ENCODE measurements around the gene ZFAND2A.
A peak's percentile ranks its signal among the peaks of the same experiment; 100 is the strongest.

Gene ZFAND2A

DNA sequence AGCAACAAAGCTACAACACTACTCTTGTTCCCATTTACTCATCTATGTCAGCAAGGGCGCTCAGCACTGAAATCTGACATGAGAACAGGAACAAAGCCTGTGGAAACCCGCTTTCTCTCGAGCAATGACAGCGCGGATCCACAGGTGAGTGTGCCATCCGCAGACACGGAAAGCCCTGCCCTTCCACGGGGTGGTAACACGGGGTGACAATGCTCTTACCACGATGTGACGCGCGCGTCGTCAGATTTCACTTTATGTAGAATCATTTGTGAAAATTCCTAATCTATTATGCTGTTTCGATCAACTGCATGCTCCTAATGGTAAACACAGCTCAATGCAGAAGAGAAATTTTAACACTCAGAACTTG lies 34.4 kb downstream of the ZFAND2A start:
- no peak overlapping the region for H3K4me2 ChIP-seq (ENCODE audit: low read length)
- H3K9me3 ChIP-seq (ENCODE audit: control insufficient read depth, low read length) = no peaks in the 10 kb centered on the region
- no peak overlapping the region for H3K9ac ChIP-seq
- TF ChIP-seq, protein P1, sequence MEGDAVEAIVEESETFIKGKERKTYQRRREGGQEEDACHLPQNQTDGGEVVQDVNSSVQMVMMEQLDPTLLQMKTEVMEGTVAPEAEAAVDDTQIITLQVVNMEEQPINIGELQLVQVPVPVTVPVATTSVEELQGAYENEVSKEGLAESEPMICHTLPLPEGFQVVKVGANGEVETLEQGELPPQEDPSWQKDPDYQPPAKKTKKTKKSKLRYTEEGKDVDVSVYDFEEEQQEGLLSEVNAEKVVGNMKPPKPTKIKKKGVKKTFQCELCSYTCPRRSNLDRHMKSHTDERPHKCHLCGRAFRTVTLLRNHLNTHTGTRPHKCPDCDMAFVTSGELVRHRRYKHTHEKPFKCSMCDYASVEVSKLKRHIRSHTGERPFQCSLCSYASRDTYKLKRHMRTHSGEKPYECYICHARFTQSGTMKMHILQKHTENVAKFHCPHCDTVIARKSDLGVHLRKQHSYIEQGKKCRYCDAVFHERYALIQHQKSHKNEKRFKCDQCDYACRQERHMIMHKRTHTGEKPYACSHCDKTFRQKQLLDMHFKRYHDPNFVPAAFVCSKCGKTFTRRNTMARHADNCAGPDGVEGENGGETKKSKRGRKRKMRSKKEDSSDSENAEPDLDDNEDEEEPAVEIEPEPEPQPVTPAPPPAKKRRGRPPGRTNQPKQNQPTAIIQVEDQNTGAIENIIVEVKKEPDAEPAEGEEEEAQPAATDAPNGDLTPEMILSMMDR (IDR thresholded peaks at IDR 0.05) = no peak
- H3K27me3 ChIP-seq (ENCODE audit: control insufficient read depth, insufficient read depth, low read length) = no peaks in the 10 kb centered on the region
- no peak overlapping the region for H3K27ac ChIP-seq
- H3K4me3 ChIP-seq (ENCODE audit: low read depth, low read length) = no peak overlapping the region
- H3K79me2 ChIP-seq = peaks cover 14% of the 10 kb centered on the region
- no peaks in the 10 kb centered on the region for H3K4me1 ChIP-seq
- H2AFZ ChIP-seq = no peak overlapping the region
- H3K36me3 ChIP-seq (ENCODE audit: control insufficient read depth, insufficient read depth, low read length) = no peaks in the 10 kb centered on the region

DNA sequence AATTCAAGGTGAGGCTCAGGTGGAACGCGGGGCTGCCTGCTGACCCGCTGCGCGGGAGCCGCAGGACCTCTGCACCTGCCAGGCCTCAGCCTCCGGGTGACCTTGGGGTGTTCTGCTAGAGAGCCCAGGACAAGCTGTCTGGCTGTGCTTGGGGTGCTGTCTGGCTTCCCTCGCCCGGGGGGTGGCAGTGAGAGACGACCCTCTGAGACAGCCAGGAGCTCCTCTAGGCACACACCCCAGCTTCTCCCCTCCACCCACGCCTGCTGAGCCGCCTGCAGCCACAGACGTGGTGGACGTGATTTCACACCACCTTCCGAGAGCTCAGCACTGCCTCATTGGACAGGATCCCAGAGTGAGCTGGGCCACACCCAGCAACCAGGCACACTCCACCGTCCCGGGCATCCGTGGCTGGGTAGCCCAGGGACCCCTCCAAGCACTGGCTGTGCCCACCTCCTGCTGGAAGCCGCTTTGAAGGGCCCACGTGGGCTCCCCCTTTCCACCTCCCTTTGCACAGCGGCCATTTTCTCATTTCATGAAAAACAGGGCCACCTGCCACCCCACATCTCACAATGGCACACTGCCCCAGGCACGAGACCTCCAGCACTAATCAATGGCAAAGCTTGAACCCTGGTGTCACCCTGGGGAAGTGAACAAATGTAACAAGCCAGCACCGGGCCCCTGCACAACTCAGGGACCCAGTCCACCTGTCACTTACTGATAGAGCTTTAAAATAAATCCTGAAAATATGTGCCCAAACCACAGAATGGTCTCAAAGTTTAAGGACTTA lies 35.0 kb downstream of the ZFAND2A start:
- TF ChIP-seq, protein P1 (IDR thresholded peaks at IDR 0.05) = no peak
- H3K27ac ChIP-seq = no peak overlapping the region
- no peaks in the 10 kb centered on the region for H3K9me3 ChIP-seq (ENCODE audit: control insufficient read depth, low read length)

DNA sequence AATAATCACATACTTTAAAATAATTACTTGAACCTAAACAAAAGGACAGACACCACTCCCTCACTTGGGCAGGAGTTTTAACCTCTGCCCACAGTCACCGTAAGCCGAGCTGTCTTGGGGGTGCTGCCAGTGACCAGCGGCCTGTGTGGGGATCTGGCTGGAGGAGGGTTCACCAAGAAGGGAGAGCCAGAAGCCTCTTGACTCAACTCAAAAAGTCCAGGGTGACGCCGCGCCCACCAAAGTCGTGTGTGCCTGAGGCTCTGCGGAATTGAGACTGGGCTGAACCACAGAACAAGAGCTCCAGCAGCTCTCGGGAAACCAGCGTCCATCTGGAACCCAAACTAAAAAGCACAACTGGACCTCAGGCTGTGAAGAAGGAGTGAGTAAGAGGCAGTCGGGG lies 35.8 kb downstream of the ZFAND2A start:
- peak overlapping the region; percentile 49 for H3K27ac ChIP-seq
- no peaks in the 10 kb centered on the region for H3K36me3 ChIP-seq (ENCODE audit: control insufficient read depth, insufficient read depth, low read length)
- peaks cover 14% of the 10 kb centered on the region for H3K79me2 ChIP-seq
- no peak overlapping the region for H3K9ac ChIP-seq
- H3K4me3 ChIP-seq (ENCODE audit: low read depth, low read length) = no peak overlapping the region
- no peaks in the 10 kb centered on the region for H3K27me3 ChIP-seq (ENCODE audit: control insufficient read depth, insufficient read depth, low read length)
- no peaks in the 10 kb centered on the region for H3K9me3 ChIP-seq (ENCODE audit: control insufficient read depth, low read length)
- no peak overlapping the region for H2AFZ ChIP-seq
- no peaks in the 10 kb centered on the region for H3K4me1 ChIP-seq
- TF ChIP-seq, protein P1 (IDR thresholded peaks at IDR 0.05) = no peak
- no peak overlapping the region for H3K4me2 ChIP-seq (ENCODE audit: low read length)

More for the DNA sequence above, 35.0 kb downstream of the ZFAND2A start:
- Histone ChIP-seq H3K27me3 (ENCODE audit: control insufficient read depth, insufficient read depth, low read length) (no peaks in the 10 kb centered on the region), H3K36me3 (ENCODE audit: control insufficient read depth, insufficient read depth, low read length) (no peaks in the 10 kb centered on the region), H3K4me3 (ENCODE audit: low read depth, low read length) (no peak overlapping the region), H3K4me1 (no peaks in the 10 kb centered on the region), H3K4me2 (ENCODE audit: low read length) (no peak overlapping the region), H3K9ac (no peak overlapping the region), H3K79me2 (peaks cover 14% of the 10 kb centered on the region), H2AFZ (no peak overlapping the region)

DNA sequence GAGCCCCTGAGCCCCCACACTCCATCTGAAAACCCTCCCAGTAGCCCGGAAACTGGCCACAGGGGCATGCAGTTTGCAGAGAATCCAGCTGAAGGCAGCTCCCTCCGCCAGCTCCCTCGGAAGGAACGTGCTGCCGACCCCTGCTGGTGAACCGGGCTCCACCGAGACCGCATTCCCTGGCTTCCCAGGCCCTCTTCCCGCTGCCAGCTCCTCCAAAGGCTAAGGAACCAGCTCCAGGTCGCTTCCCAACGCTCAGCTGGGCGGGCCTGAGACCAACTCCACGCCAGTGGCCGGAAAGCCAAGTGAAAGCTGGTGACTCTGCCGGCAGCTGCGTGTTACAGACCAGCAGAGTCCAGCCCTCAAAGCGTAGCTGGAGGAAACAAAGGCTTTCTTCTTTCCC lies 36.3 kb downstream of the ZFAND2A start:
- H3K27ac ChIP-seq = peak overlapping the region; percentile 49
- H3K9ac ChIP-seq = no peak overlapping the region
- H3K4me1 ChIP-seq = no peaks in the 10 kb centered on the region
- H3K79me2 ChIP-seq = peaks cover 14% of the 10 kb centered on the region
- TF ChIP-seq, protein P1 (IDR thresholded peaks at IDR 0.05) = no peak
- H2AFZ ChIP-seq = no peak overlapping the region
- no peak overlapping the region for H3K4me2 ChIP-seq (ENCODE audit: low read length)
- H3K4me3 ChIP-seq (ENCODE audit: low read depth, low read length) = no peak overlapping the region
- no peaks in the 10 kb centered on the region for H3K9me3 ChIP-seq (ENCODE audit: control insufficient read depth, low read length)
- no peaks in the 10 kb centered on the region for H3K36me3 ChIP-seq (ENCODE audit: control insufficient read depth, insufficient read depth, low read length)
- no peaks in the 10 kb centered on the region for H3K27me3 ChIP-seq (ENCODE audit: control insufficient read depth, insufficient read depth, low read length)

Data from parathyroid adenoma (tissue), 2 donors.